HG03520 (cell line): Measurements from ENCODE around the gene DPP4.

Experiments
- ATAC-seq: cut with Tn5 transposase; IDR thresholded peaks from one replicate; pipeline ENCODE4 v1.9.1; 2021; ENCODE audit warnings: mild to moderate bottlenecking, moderate library complexity; ENCODE audit not compliant: unreplicated experiment

The DPP4 gene

GRCh38 chr2:162021516-162022058, 52.4 kb downstream of the DPP4 start:
- ATAC-seq, result no peak

- no peak for ATAC-seq
Measured at GRCh38 chr2:162018530-162018929, 55.5 kb downstream of the DPP4 start.

GRCh38 chr2:162017233-162017632, 56.8 kb downstream of the DPP4 start:
- no peak for ATAC-seq

GRCh38 chr2:162016080-162016479, 57.9 kb downstream of the DPP4 start:
- ATAC-seq, result no peak

- ATAC-seq, result no peak
Measured at GRCh38 chr2:162014751-162015150, 59.3 kb downstream of the DPP4 start.

GRCh38 chr2:162013514-162014475, 60.2 kb downstream of the DPP4 start:
- no peak for ATAC-seq

- no peak for ATAC-seq
Measured at GRCh38 chr2:162012565-162013058, 61.4 kb downstream of the DPP4 start.

GRCh38 chr2:162011706-162012564, 62.1 kb downstream of the DPP4 start:
- no peak for ATAC-seq

- ATAC-seq, result no peak
Measured at GRCh38 chr2:162009543-162009942, 64.5 kb downstream of the DPP4 start.

- no peak for ATAC-seq
Measured at GRCh38 chr2:162007447-162008040, 66.5 kb downstream of the DPP4 start.

- ATAC-seq, result no peak
Measured at GRCh38 chr2:162006337-162006736, 67.7 kb downstream of the DPP4 start.

- ATAC-seq, result no peak
Measured at GRCh38 chr2:162004031-162004430, 70.0 kb downstream of the DPP4 start.

- no peak for ATAC-seq
Measured at GRCh38 chr2:162002623-162003235, 71.3 kb downstream of the DPP4 start.

GRCh38 chr2:162000431-162000830, 73.6 kb downstream of the DPP4 start:
- ATAC-seq, result no peak

GRCh38 chr2:161999321-161999720, 74.7 kb downstream of the DPP4 start:
- ATAC-seq, result no peak

- ATAC-seq, result no peak
Measured at GRCh38 chr2:161998857-161999256, 75.2 kb downstream of the DPP4 start.

- ATAC-seq, result no peak
Measured at GRCh38 chr2:161997916-161998471, 76.0 kb downstream of the DPP4 start.

- ATAC-seq, result no peak
Measured at GRCh38 chr2:161995553-161996016, 78.4 kb downstream of the DPP4 start.

GRCh38 chr2:161994761-161995520, 79.1 kb downstream of the DPP4 start:
- no peak for ATAC-seq
